WTC11 (cell line): ENCODE measurements around the gene PSKH1. TPM values are rescaled to one million over a fixed set of nuclear protein-coding genes. Genes with fewer than 3 reads are reported as not detected.
"Not testable (repeated sequence)": the region's sequence is repeated elsewhere in the genome, so short reads cannot be mapped to it uniquely, and the experiment has no call there.

Experiments used
- ATAC-seq: fragments of 200-7000 bp; cut with Tn5 transposase; 2 replicates; pipeline ENCODE4 v1.10.0; 2021; ENCODE audit warnings: mild to moderate bottlenecking, moderate library complexity
- CTCF ChIA-PET: fragments of 300-600 bp; sonication (Branson Sonifier 250); formaldehyde crosslinking; loops from one replicate; lab custom pipeline; 2021; ENCODE audit warnings: antibody characterized with exemption; lab: Charles Lee
- POLR2A ChIA-PET: fragments of 350-600 bp; sonication (Branson Sonifier 250); formaldehyde crosslinking; loops from one replicate; lab custom pipeline; 2021; ENCODE audit warnings: antibody characterized with exemption; lab: Charles Lee
- DNase-seq: peaks from one replicate; pipeline ENCODE4 v3.0.0; 2021; ENCODE audit warnings: low spot score
- H3K27ac Mint-ChIP-seq: 2 replicates; pipeline ENCODE4 v1.8.0; 2021; ENCODE audit warnings: mixed read lengths
- H3K27me3 Mint-ChIP-seq: 2 replicates; pipeline ENCODE4 v1.8.0; 2021; ENCODE audit warnings: low read depth, mild to moderate bottlenecking, moderate library complexity, mixed read lengths
- H3K36me3 Mint-ChIP-seq: 2 replicates; pipeline ENCODE4 v1.8.0; 2021; ENCODE audit warnings: mixed read lengths
- H3K4me1 Mint-ChIP-seq: 2 replicates; pipeline ENCODE4 v1.8.0; 2022; ENCODE audit warnings: mixed read lengths
- H3K4me3 Mint-ChIP-seq: 2 replicates; pipeline ENCODE4 v1.8.0; 2021; ENCODE audit warnings: mild to moderate bottlenecking, moderate library complexity, mixed read lengths
- H3K9me3 Mint-ChIP-seq: 2 replicates; pipeline ENCODE4 v1.8.0; 2021; ENCODE audit warnings: mixed read lengths
- JUN ChIP-seq: sonication (generic); formaldehyde crosslinking; IDR thresholded peaks from 2 replicates; pipeline ENCODE4 v1.8.0; 2023; ENCODE audit warnings: mild to moderate bottlenecking, missing genetic modification reagents
- RORB ChIP-seq: fragments of 250-450 bp; sonication (Bioruptor Pico); IDR thresholded peaks from 2 replicates; pipeline ENCODE4 v1.9.0; 2021; ENCODE audit warnings: mild to moderate bottlenecking
- SMAD3 ChIP-seq: sonication (generic); formaldehyde crosslinking; IDR thresholded peaks from 2 replicates; pipeline ENCODE4 v1.8.0; 2022; ENCODE audit warnings: missing genetic modification reagents, mild to moderate bottlenecking, borderline replicate concordance
- SOX15 ChIP-seq: fragments of 250-450 bp; sonication (Bioruptor Pico); IDR thresholded peaks from 2 replicates; pipeline ENCODE4 v1.9.0; 2021; ENCODE audit warnings: mild to moderate bottlenecking
- USF2 ChIP-seq: sonication (generic); formaldehyde crosslinking; IDR thresholded peaks from 2 replicates; pipeline ENCODE4 v1.8.1; 2023; ENCODE audit warnings: mild to moderate bottlenecking, missing genetic modification reagents, moderate library complexity
- ZNF121 ChIP-seq: sonication (generic); formaldehyde crosslinking; IDR thresholded peaks from 2 replicates; pipeline ENCODE4 v1.8.0; 2023; ENCODE audit warnings: missing genetic modification reagents
- total RNA-seq: library from RNA; stranded (reverse); gene quantifications from 3 replicates; pipeline ENCODE4 v1.2.3, GENCODE V29; 2021
- TF ChIP-seq, protein P1 (sequence below): sonication (generic); formaldehyde crosslinking; IDR thresholded peaks from 2 replicates; pipeline ENCODE4 v1.8.1; 2022; ENCODE audit warnings: low read depth, missing genetic modification reagents, borderline replicate concordance
- TF ChIP-seq, protein P2 (sequence below): fragments of 250-450 bp; sonication (Bioruptor Pico); IDR thresholded peaks from 2 replicates; pipeline ENCODE4 v1.9.0; 2021; ENCODE audit warnings: mild to moderate bottlenecking
- TF ChIP-seq, protein P3 (sequence below): sonication (generic); formaldehyde crosslinking; IDR thresholded peaks from 2 replicates; pipeline ENCODE4 v1.8.1; 2023; ENCODE audit warnings: mild to moderate bottlenecking, missing genetic modification reagents
- TF ChIP-seq, protein P4 (sequence below): fragments of 250-450 bp; sonication (Bioruptor Pico); conservative IDR thresholded peaks from 2 replicates; pipeline ENCODE4 v1.9.0; 2021; ENCODE audit warnings: mild to moderate bottlenecking

Gene PSKH1
- total RNA-seq, 1 experiment from 2014 or later, result 32.6 TPM

DNA sequence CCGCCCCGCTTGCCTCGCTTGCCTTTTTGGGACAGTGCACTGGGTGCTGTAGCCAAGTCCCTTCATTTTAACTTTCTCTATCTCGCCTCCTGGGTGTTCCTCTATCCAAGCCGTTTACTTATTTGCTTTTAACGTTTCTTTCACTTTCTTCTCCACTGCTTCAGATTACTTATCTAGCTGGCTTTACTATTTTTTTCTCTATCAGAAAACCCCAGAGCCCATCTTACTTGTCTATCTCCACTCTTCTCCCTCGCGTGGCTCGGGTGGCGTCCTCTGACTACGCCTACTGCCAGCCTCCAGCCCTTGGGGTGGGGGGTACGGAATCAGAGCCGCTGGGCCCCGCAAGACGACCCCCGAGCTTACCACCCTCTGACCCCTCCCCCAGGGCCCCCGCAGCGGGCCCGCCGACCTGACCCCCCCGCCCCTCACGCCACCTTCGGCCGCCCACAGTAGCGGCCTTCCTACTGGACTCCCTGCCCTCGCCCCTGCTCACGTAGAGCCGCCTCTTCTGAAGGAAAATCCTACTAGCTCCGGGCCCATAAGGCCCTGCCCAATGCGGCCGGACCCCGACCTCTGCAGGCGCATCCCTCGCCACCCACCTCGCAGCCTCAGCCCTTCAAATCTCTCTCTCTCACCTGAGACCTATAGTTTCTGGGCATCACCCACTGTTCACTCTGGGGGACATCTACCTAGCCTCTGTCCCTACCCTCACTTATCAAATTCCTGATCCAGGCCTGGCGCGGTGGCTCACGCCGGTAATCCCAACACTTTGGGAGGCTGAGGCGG, 76.4 kb downstream of the PSKH1 start:
- Mint-ChIP-seq H3K36me3 (0 out of 2 replicates have a peak, but pooled peaks cover 5% of the 10 kb centered on the region), H3K27me3 (peaks cover 8% of the 10 kb centered on the region; the same call in 1 of the 2 replicates), H3K27ac (peak overlapping the region; percentile 75; the same call in 1 of the 2 replicates), H3K4me1 (peaks cover 39% of the 10 kb centered on the region), H3K4me3 (peak overlapping the region; percentile 97), H3K9me3 (no peaks in the 10 kb centered on the region)
- TF ChIP-seq SOX15 (CRISPR knock-in tag) (no peak), ZNF121 (CRISPR knock-in tag) (0 out of 2 replicates have a peak, but pooled peaks have one; percentile 8)
- POLR2A ChIA-PET, result interaction anchor here (1.1 kb wide), 1 partner anchor 85 kb away, joined by 3 read pairs; the partner anchor contains the start of gene NRN1L
- CTCF ChIA-PET, result interaction anchor here (0.6 to 1.7 kb wide), 6 partner anchors 12 to 400 kb away, joined by 3 read pairs; partner anchors contain the start of genes NRN1L, PRMT7 and SLC7A6OS
- ATAC-seq (peak; percentile 11), DNase-seq (peak; percentile 43)

- CTCF ChIA-PET, result interaction anchor here (0.6 kb wide), 1 partner anchor 155 kb away, joined by 4 read pairs; no protein-coding TSS in a partner anchor
- H3K27ac Mint-ChIP-seq, result no peak overlapping the region
- no peaks in the 10 kb centered on the region for H3K36me3 Mint-ChIP-seq
- ATAC-seq, result no peak
- H3K4me3 Mint-ChIP-seq, result no peak overlapping the region
- TF ChIP-seq, protein P1, sequence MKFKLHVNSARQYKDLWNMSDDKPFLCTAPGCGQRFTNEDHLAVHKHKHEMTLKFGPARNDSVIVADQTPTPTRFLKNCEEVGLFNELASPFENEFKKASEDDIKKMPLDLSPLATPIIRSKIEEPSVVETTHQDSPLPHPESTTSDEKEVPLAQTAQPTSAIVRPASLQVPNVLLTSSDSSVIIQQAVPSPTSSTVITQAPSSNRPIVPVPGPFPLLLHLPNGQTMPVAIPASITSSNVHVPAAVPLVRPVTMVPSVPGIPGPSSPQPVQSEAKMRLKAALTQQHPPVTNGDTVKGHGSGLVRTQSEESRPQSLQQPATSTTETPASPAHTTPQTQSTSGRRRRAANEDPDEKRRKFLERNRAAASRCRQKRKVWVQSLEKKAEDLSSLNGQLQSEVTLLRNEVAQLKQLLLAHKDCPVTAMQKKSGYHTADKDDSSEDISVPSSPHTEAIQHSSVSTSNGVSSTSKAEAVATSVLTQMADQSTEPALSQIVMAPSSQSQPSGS (CRISPR knock-in tag), result no peak
- TF ChIP-seq, protein P2, sequence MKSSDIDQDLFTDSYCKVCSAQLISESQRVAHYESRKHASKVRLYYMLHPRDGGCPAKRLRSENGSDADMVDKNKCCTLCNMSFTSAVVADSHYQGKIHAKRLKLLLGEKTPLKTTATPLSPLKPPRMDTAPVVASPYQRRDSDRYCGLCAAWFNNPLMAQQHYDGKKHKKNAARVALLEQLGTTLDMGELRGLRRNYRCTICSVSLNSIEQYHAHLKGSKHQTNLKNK, result no peak
- TF ChIP-seq, protein P3, sequence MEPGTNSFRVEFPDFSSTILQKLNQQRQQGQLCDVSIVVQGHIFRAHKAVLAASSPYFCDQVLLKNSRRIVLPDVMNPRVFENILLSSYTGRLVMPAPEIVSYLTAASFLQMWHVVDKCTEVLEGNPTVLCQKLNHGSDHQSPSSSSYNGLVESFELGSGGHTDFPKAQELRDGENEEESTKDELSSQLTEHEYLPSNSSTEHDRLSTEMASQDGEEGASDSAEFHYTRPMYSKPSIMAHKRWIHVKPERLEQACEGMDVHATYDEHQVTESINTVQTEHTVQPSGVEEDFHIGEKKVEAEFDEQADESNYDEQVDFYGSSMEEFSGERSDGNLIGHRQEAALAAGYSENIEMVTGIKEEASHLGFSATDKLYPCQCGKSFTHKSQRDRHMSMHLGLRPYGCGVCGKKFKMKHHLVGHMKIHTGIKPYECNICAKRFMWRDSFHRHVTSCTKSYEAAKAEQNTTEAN, result no peak
- TF ChIP-seq USF2 (CRISPR knock-in tag), result no peak
- TF ChIP-seq RORB, result no peak
- TF ChIP-seq JUN (CRISPR knock-in tag), result no peak
- no peak for TF ChIP-seq SMAD3
- TF ChIP-seq, protein P4, sequence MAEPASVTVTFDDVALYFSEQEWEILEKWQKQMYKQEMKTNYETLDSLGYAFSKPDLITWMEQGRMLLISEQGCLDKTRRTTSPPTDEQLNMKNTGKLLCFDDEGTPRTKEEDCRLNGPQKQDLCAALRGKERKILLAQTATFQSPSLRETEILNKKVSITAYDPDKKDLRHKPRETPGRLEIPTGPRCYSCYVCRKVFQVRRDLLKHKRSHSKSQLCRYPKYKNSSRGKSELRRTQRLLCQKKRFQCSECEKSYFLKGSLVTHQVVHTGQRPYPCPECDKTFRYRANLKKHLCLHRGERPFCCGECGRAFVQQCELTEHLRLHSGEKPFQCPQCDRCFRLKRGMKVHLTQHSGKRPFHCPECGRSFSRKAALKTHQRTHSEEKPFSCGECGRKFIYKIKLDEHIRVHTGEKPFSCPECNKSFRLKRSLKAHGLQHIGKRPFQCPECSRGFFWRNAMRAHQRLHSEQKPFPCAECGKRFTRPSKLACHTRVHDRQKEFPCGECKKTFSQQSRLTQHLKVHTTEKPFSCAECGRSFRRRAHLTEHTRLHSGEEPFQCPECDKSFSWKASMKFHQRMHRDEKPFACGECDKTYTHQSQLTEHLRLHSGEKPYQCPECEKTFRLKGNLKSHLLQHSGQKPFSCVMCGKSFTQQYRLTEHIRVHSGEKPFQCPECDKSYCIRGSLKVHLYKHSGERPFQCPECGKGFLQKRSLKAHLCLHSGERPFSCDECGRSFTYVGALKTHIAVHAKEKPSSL, result no peak
- DNase-seq, result no peak
- H3K27me3 Mint-ChIP-seq, result peaks cover 10% of the 10 kb centered on the region; the same call in 1 of the 2 replicates
- peaks cover 23% of the 10 kb centered on the region for H3K4me1 Mint-ChIP-seq
- no peaks in the 10 kb centered on the region for H3K9me3 Mint-ChIP-seq
- POLR2A ChIA-PET, result no interaction called here
Measured at GRCh38 chr16:67971111-67971510, 78.1 kb downstream of the PSKH1 start.

DNA sequence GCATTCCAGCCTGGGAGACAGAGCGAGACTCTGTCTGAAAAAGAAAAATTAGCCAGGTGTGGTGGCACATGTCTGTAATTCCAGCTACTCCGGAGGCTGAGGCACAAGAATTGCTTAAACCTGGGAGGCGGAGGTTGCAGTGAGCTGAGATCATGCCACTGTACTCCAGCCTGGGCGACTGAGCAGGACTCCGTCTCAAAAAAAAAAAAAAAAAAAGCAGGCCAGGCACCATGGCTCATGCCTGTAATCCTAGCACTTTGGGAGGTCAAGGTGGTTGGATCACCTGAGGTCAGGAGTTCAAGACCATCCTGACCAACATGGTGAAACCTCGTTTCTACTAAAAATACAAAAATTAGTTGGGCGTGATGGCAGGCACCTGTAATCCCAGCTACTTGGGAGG, 79.2 kb downstream of the PSKH1 start:
- DNase-seq, ATAC-seq, H3K9me3 Mint-ChIP-seq, CTCF ChIA-PET, H3K36me3 Mint-ChIP-seq, H3K27ac Mint-ChIP-seq, H3K4me3 Mint-ChIP-seq: not testable (repeated sequence)
- peaks cover 11% of the 10 kb centered on the region for H3K4me1 Mint-ChIP-seq
- peaks cover 10% of the 10 kb centered on the region; the same call in 1 of the 2 replicates for H3K27me3 Mint-ChIP-seq
- POLR2A ChIA-PET, result interaction anchor here (0.7 kb wide), 2 partner anchors 24 to 437 kb away, joined by 3 read pairs; no protein-coding TSS in a partner anchor
